GM18505 (cell line): ENCODE results near the gene PKP3.
A peak's percentile ranks its signal among the peaks of the same experiment; 100 is the strongest.

Experiments used
- ATAC-seq: cut with Tn5 transposase; IDR thresholded peaks from one replicate; pipeline ENCODE4 v1.9.1; 2021; ENCODE audit not compliant: unreplicated experiment
- POLR2A ChIP-seq: IDR thresholded peaks from 4 replicates; pipeline ENCODE4 v1.6.1; 2011; ENCODE audit warnings: borderline replicate concordance; ENCODE audit not compliant: insufficient read depth, insufficient read length; ENCODE audit errors: extremely low read depth

PKP3 gene

GRCh38 chr11:446891-447290 is 52.9 kb downstream of the PKP3 start:
- TF ChIP-seq POLR2A = no peak
- ATAC-seq = no peak

- peak; percentile 87 for TF ChIP-seq POLR2A
- peak; percentile 53 for ATAC-seq
These were observed 54.1 kb downstream of the PKP3 start for GRCh38 chr11:447923-448731.

- peak; percentile 73 for TF ChIP-seq POLR2A
- ATAC-seq = peak; percentile 55
These were observed 56.1 kb downstream of the PKP3 start, which contains the start of gene PTDSS2 for GRCh38 chr11:449889-450808. Gene PTDSS2, plus strand, starts transcription at chr11:450279. Its CDS starts 177 bp downstream, at chr11:450456.

GRCh38 chr11:450809-451451 is 56.9 kb downstream of the PKP3 start:
- no peak for TF ChIP-seq POLR2A
- ATAC-seq = no peak

- no peak for TF ChIP-seq POLR2A
- no peak for ATAC-seq
These were observed 57.7 kb downstream of the PKP3 start for GRCh38 chr11:451738-452137.

DNA sequence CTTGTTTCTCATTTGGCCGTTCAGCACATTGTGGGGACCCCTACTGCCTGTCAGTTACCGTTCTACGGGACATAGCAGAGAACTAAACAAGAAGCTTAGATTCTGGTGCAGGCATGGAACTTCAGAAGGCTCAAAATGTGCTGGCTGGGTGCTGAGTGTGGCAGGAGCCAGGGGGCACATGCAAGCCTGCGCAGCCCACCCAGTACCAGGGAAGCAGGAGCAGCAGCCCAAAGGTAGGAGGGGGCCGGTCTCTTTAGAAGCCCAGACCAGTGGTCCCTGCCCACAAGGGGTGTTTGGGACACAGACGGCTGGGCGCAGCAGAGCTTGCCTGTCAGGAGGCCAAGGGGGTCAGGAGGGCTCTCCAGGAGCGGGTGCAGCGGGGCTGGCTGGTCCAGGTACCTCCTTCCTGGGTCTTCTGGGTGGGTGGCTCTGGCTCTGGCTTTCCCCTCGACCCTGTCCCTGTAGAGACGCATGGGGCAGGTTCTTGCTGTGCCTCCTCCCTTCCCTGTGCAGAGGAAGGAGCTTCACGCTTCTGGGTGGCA is 58.3 kb downstream of the PKP3 start:
- TF ChIP-seq POLR2A = no peak
- ATAC-seq = no peak

GRCh38 chr11:452916-453527 is 59.0 kb downstream of the PKP3 start:
- TF ChIP-seq POLR2A = no peak
- no peak for ATAC-seq

DNA sequence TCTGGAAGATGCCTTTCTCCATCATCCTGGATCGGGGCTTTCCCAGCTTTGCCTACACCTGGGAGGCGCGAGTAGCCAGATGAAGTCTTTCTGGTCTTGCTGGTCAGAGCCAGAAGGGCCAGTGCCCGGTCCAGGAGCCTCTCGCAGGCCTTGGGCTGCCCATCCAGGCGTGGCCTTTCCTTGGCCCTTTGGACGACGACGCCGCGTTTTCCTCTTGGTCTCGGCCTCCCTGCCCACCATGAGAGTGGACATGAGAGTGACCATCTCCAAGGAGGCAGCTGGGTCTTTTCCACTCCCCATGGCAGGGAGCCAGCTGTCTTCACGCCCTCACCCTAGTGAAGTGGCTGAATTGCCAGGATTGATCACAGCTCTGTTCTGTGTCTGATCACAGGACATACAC is 59.6 kb downstream of the PKP3 start:
- ATAC-seq = no peak
- no peak for TF ChIP-seq POLR2A

GRCh38 chr11:454043-454442 is 60.0 kb downstream of the PKP3 start:
- TF ChIP-seq POLR2A = no peak
- ATAC-seq = no peak
